Rectal smooth muscle tissue (tissue), 1 donor: ENCODE measurements around the gene ARMC9.

Experiments used
- H3K27ac ChIP-seq: one replicate; pipeline ENCODE4 v1.7.0; 2013; ENCODE audit warnings: low read depth, low read length, inconsistent platforms
- H3K27me3 ChIP-seq: one replicate; pipeline ENCODE4 v1.7.0; 2013; ENCODE audit warnings: low read length; ENCODE audit not compliant: control insufficient read depth, insufficient read depth
- H3K36me3 ChIP-seq: one replicate; pipeline ENCODE4 v1.7.0; 2013; ENCODE audit warnings: low read length; ENCODE audit not compliant: control insufficient read depth, insufficient read depth
- H3K4me1 ChIP-seq: one replicate; pipeline ENCODE4 v1.7.0; 2013; ENCODE audit warnings: low read length; ENCODE audit not compliant: control insufficient read depth, insufficient read depth
- H3K4me3 ChIP-seq: one replicate; pipeline ENCODE4 v1.7.0; 2013; ENCODE audit warnings: low read length
- H3K9ac ChIP-seq: one replicate; pipeline ENCODE4 v1.7.0; 2013; ENCODE audit warnings: low read length

Gene ARMC9

GRCh38 chr2:231221761-231222160 lies 23.3 kb downstream of the ARMC9 start:
- H3K36me3 ChIP-seq: no peaks in the 10 kb centered on the region
- H3K4me3 ChIP-seq: no peak overlapping the region
- H3K27me3 ChIP-seq: no peaks in the 10 kb centered on the region
- peak overlapping the region; percentile 90 for H3K27ac ChIP-seq
- H3K4me1 ChIP-seq: peaks cover 24% of the 10 kb centered on the region
- no peak overlapping the region for H3K9ac ChIP-seq

- peak overlapping the region; percentile 90 for H3K27ac ChIP-seq
- H3K9ac ChIP-seq: no peak overlapping the region
- H3K4me3 ChIP-seq: no peak overlapping the region
- no peaks in the 10 kb centered on the region for H3K36me3 ChIP-seq
- no peaks in the 10 kb centered on the region for H3K27me3 ChIP-seq
- peaks cover 25% of the 10 kb centered on the region for H3K4me1 ChIP-seq
Measured at GRCh38 chr2:231222318-231223000, 24.0 kb downstream of the ARMC9 start.

GRCh38 chr2:231223001-231223375 lies 24.6 kb downstream of the ARMC9 start:
- Histone ChIP-seq H3K36me3 (no peaks in the 10 kb centered on the region), H3K4me3 (no peak overlapping the region), H3K4me1 (peaks cover 27% of the 10 kb centered on the region), H3K27ac (peak overlapping the region; percentile 90), H3K27me3 (no peaks in the 10 kb centered on the region), H3K9ac (no peak overlapping the region)

GRCh38 chr2:231223458-231223976 lies 25.1 kb downstream of the ARMC9 start:
- Histone ChIP-seq H3K36me3 (no peaks in the 10 kb centered on the region), H3K9ac (no peak overlapping the region), H3K4me1 (peaks cover 27% of the 10 kb centered on the region), H3K27me3 (no peaks in the 10 kb centered on the region), H3K4me3 (no peak overlapping the region), H3K27ac (peak overlapping the region; percentile 90)

GRCh38 chr2:231227310-231228162 lies 29.1 kb downstream of the ARMC9 start:
- H3K27ac ChIP-seq: peak overlapping the region; percentile 68
- H3K9ac ChIP-seq: no peak overlapping the region
- no peaks in the 10 kb centered on the region for H3K27me3 ChIP-seq
- H3K4me3 ChIP-seq: no peak overlapping the region
- H3K4me1 ChIP-seq: peaks cover 27% of the 10 kb centered on the region
- H3K36me3 ChIP-seq: no peaks in the 10 kb centered on the region

- Histone ChIP-seq H3K27ac (peak overlapping the region; percentile 68), H3K4me1 (peaks cover 20% of the 10 kb centered on the region)
Measured at GRCh38 chr2:231228223-231228622, 29.8 kb downstream of the ARMC9 start.

GRCh38 chr2:231228974-231229529 lies 30.6 kb downstream of the ARMC9 start:
- no peak overlapping the region for H3K9ac ChIP-seq
- H3K27ac ChIP-seq: peak overlapping the region; percentile 59
- H3K36me3 ChIP-seq: no peaks in the 10 kb centered on the region
- no peaks in the 10 kb centered on the region for H3K27me3 ChIP-seq
- H3K4me3 ChIP-seq: no peak overlapping the region
- H3K4me1 ChIP-seq: peaks cover 14% of the 10 kb centered on the region

More at GRCh38 chr2:231228223-231228622, 29.8 kb downstream of the ARMC9 start:
- Histone ChIP-seq H3K36me3 (no peaks in the 10 kb centered on the region), H3K9ac (no peak overlapping the region), H3K27me3 (no peaks in the 10 kb centered on the region), H3K4me3 (no peak overlapping the region)

GRCh38 chr2:231235217-231235616 lies 36.8 kb downstream of the ARMC9 start:
- Histone ChIP-seq H3K27ac (no peak overlapping the region), H3K4me1 (no peaks in the 10 kb centered on the region), H3K36me3 (peaks cover 5% of the 10 kb centered on the region), H3K27me3 (no peaks in the 10 kb centered on the region), H3K9ac (no peak overlapping the region), H3K4me3 (no peak overlapping the region)

GRCh38 chr2:231238689-231239088 lies 40.3 kb downstream of the ARMC9 start:
- no peak overlapping the region for H3K27ac ChIP-seq
- no peak overlapping the region for H3K4me3 ChIP-seq
- no peaks in the 10 kb centered on the region for H3K4me1 ChIP-seq
- H3K9ac ChIP-seq: no peak overlapping the region
- peaks cover 6% of the 10 kb centered on the region for H3K36me3 ChIP-seq
- no peaks in the 10 kb centered on the region for H3K27me3 ChIP-seq

GRCh38 chr2:231239751-231240150 lies 41.3 kb downstream of the ARMC9 start:
- Histone ChIP-seq H3K4me1 (no peaks in the 10 kb centered on the region), H3K9ac (no peak overlapping the region), H3K27me3 (no peaks in the 10 kb centered on the region), H3K4me3 (no peak overlapping the region), H3K27ac (no peak overlapping the region), H3K36me3 (peaks cover 6% of the 10 kb centered on the region)

GRCh38 chr2:231241755-231242507 lies 43.5 kb downstream of the ARMC9 start:
- Histone ChIP-seq H3K4me1 (no peaks in the 10 kb centered on the region), H3K36me3 (peaks cover 6% of the 10 kb centered on the region), H3K9ac (no peak overlapping the region), H3K27ac (no peak overlapping the region), H3K4me3 (no peak overlapping the region), H3K27me3 (no peaks in the 10 kb centered on the region)

- Histone ChIP-seq H3K4me1 (no peaks in the 10 kb centered on the region), H3K4me3 (no peak overlapping the region), H3K9ac (no peak overlapping the region), H3K27ac (no peak overlapping the region), H3K36me3 (peaks cover 6% of the 10 kb centered on the region), H3K27me3 (no peaks in the 10 kb centered on the region)
Measured at GRCh38 chr2:231243866-231244265, 45.4 kb downstream of the ARMC9 start.
